Upper lobe of left lung (tissue), 4 donors: ENCODE data around the gene PHACTR1.

Experiments used
- CTCF ChIP-seq, 6 experiments: fragments of 450-650 bp in 4 of 6; fragments of 200-600 bp in 2 of 6; sonication (generic) in 2 of 6; IDR thresholded peaks; one replicate each; pipeline ENCODE4 v1.5.1; 2016 to 2019; ENCODE audit warnings: antibody characterized with exemption in 6 of 6
- EP300 ChIP-seq, 4 donors: sonication (generic); formaldehyde crosslinking; IDR thresholded peaks; one replicate each; pipeline ENCODE4 v1.5.1; 2017; ENCODE audit warnings: antibody characterized with exemption in 4 of 4, control low read depth in 2 of 4

GRCh38 chr6:13226071-13226470 lies 509.5 kb downstream of the PHACTR1 start:
- TF ChIP-seq EP300 (IDR thresholded peaks at IDR 0.05) = no peak
- no peak for TF ChIP-seq CTCF (IDR thresholded peaks at IDR 0.05)
